IPS-NIHi7 (cell line): Measurements from ENCODE around the gene LAMA2.

Experiments used
- DNase-seq: peaks from one replicate; pipeline ENCODE4 v3.0.0; 2012; ENCODE audit warnings: mixed read lengths; ENCODE audit errors: extremely low spot score

LAMA2 gene

GRCh38 chr6:129493354-129493902, 610.5 kb downstream of the LAMA2 start:
- no peak for DNase-seq

GRCh38 chr6:129494099-129494498, 611.2 kb downstream of the LAMA2 start:
- DNase-seq: no peak

- no peak for DNase-seq
Measured at GRCh38 chr6:129494586-129494985, 611.6 kb downstream of the LAMA2 start.

GRCh38 chr6:129495652-129496051, 612.7 kb downstream of the LAMA2 start:
- DNase-seq: no peak

- no peak for DNase-seq
Measured at GRCh38 chr6:129497481-129498441, 614.8 kb downstream of the LAMA2 start.

GRCh38 chr6:129498541-129498940, 615.6 kb downstream of the LAMA2 start:
- no peak for DNase-seq

GRCh38 chr6:129498950-129499842, 616.3 kb downstream of the LAMA2 start:
- DNase-seq: peak; percentile 49

- no peak for DNase-seq
Measured at GRCh38 chr6:129499843-129500219, 616.9 kb downstream of the LAMA2 start.

- peak; percentile 56 for DNase-seq
Measured at GRCh38 chr6:129500958-129501739, 618.2 kb downstream of the LAMA2 start.

GRCh38 chr6:129501740-129502660, 619.1 kb downstream of the LAMA2 start:
- DNase-seq: no peak

- DNase-seq: no peak
Measured at GRCh38 chr6:129504456-129504855, 621.5 kb downstream of the LAMA2 start.

GRCh38 chr6:129507059-129507807, 624.3 kb downstream of the LAMA2 start:
- no peak for DNase-seq

- no peak for DNase-seq
Measured at GRCh38 chr6:129507846-129508245, 624.9 kb downstream of the LAMA2 start.

- DNase-seq: no peak
Measured at GRCh38 chr6:129508477-129509145, 625.7 kb downstream of the LAMA2 start.

GRCh38 chr6:129510950-129511349, 628.0 kb downstream of the LAMA2 start:
- DNase-seq: no peak

GRCh38 chr6:129513471-129513870, 630.5 kb downstream of the LAMA2 start:
- DNase-seq: no peak

- DNase-seq: no peak
Measured at GRCh38 chr6:129515004-129515403, 632.1 kb downstream of the LAMA2 start.

- DNase-seq: no peak
Measured at GRCh38 chr6:129516005-129516404, 633.1 kb downstream of the LAMA2 start.

GRCh38 chr6:129516787-129517186, 633.8 kb downstream of the LAMA2 start:
- no peak for DNase-seq
